ENCODE measurements around the gene F8.

DNA sequence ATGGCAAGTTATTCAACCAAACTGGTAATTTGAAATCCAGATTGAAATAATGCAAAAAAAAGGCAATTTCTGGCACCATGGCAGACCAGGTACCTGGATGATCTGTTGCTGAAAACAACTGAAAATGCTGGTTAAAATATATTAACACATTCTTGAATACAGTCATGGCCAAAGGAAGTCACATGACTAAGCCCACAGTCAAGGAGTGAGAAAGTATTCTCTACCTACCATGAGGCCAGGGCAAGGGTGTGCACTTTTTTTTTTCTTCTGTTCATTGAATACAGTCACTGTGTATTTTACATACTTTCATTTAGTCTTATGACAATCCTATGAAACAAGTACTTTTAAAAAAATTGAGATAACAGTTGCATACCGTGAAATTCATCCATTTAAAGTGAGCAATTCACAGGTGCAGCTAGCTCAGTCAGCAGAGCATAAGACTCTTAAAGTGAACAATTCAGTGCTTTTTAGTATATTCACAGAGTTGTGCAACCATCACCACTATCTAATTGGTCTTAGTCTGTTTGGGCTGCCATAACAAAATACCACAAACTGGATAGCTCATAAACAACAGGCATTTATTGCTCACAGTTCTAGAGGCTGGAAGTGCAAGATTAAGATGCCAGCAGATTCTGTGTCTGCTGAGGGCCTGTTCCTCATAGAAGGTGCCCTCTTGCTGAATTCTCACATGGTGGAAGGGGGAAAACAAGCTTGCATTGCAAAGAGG, 212.4 kb downstream of the F8 start:
- TF ChIP-seq EZH2 (IDR thresholded peaks at IDR 0.05; ENCODE audit: borderline replicate concordance, low read length): no peak
- TF ChIP-seq, protein P1, sequence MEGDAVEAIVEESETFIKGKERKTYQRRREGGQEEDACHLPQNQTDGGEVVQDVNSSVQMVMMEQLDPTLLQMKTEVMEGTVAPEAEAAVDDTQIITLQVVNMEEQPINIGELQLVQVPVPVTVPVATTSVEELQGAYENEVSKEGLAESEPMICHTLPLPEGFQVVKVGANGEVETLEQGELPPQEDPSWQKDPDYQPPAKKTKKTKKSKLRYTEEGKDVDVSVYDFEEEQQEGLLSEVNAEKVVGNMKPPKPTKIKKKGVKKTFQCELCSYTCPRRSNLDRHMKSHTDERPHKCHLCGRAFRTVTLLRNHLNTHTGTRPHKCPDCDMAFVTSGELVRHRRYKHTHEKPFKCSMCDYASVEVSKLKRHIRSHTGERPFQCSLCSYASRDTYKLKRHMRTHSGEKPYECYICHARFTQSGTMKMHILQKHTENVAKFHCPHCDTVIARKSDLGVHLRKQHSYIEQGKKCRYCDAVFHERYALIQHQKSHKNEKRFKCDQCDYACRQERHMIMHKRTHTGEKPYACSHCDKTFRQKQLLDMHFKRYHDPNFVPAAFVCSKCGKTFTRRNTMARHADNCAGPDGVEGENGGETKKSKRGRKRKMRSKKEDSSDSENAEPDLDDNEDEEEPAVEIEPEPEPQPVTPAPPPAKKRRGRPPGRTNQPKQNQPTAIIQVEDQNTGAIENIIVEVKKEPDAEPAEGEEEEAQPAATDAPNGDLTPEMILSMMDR (IDR thresholded peaks at IDR 0.05; ENCODE audit: low read length): no peak
